C4-2B (cell line): ENCODE data around the gene KCTD13.

ENCODE experiments used
- H3K27ac ChIP-seq: fragments of 450-650 bp; 2 replicates; pipeline ENCODE4 v1.5.1; 2017
- ZFX ChIP-seq: fragments of 450-650 bp; IDR thresholded peaks from 2 replicates; pipeline ENCODE4 v1.6.1; 2017
- TF ChIP-seq, protein P1 (sequence below): fragments of 450-650 bp; conservative IDR thresholded peaks from 2 replicates; pipeline ENCODE4 v1.5.1; 2017; ENCODE audit warnings: mild to moderate bottlenecking

KCTD13 gene

DNA sequence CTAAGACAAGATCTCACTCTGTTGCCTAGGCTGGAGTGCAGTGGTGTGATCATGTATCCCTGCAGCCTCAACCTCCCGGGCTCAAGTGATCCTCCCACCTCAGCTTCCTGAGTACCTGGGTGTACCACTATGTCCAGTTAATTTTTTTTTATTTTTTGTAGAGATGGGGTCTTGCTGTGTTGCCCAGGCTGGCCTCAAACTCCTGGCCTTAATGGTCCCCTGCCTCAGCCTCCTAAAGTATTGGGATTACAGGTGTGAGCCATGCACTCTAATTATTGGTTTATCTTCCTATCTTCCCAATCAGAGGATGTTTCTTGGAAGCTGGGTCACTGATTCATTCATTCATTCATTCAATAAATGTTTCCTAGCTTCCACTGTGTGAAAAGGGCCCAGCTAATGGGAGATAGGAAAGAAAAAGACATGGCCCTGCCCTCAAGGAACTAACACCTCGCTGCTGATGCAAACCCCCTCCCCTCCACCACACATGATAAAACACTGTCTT, 17.3 kb downstream of the KCTD13 start:
- H3K27ac ChIP-seq = no peak overlapping the region
- TF ChIP-seq, protein P1, sequence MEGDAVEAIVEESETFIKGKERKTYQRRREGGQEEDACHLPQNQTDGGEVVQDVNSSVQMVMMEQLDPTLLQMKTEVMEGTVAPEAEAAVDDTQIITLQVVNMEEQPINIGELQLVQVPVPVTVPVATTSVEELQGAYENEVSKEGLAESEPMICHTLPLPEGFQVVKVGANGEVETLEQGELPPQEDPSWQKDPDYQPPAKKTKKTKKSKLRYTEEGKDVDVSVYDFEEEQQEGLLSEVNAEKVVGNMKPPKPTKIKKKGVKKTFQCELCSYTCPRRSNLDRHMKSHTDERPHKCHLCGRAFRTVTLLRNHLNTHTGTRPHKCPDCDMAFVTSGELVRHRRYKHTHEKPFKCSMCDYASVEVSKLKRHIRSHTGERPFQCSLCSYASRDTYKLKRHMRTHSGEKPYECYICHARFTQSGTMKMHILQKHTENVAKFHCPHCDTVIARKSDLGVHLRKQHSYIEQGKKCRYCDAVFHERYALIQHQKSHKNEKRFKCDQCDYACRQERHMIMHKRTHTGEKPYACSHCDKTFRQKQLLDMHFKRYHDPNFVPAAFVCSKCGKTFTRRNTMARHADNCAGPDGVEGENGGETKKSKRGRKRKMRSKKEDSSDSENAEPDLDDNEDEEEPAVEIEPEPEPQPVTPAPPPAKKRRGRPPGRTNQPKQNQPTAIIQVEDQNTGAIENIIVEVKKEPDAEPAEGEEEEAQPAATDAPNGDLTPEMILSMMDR = no peak
- TF ChIP-seq ZFX = no peak

DNA sequence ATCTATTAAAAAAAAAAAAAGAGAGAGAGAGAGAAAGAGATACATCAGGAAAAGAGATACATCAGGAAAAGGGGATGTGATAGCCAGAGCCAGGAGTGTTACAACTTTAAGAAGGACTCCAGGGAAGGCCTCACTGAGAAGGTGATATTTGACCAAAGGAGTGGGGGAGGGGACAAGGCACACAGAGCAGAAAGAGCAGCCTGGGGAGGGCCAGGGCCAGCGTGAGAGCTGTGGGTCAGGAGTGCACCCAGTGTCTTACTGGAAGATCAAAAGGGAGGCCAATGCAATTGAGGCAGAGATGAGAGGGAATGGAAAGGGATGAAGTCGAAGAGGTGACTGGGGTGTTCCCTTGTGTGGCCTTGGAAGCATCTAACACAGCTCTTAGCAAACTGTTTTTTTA, 18.1 kb downstream of the KCTD13 start:
- TF ChIP-seq ZFX = no peak
- TF ChIP-seq, protein P1 = no peak
- no peak overlapping the region for H3K27ac ChIP-seq

DNA sequence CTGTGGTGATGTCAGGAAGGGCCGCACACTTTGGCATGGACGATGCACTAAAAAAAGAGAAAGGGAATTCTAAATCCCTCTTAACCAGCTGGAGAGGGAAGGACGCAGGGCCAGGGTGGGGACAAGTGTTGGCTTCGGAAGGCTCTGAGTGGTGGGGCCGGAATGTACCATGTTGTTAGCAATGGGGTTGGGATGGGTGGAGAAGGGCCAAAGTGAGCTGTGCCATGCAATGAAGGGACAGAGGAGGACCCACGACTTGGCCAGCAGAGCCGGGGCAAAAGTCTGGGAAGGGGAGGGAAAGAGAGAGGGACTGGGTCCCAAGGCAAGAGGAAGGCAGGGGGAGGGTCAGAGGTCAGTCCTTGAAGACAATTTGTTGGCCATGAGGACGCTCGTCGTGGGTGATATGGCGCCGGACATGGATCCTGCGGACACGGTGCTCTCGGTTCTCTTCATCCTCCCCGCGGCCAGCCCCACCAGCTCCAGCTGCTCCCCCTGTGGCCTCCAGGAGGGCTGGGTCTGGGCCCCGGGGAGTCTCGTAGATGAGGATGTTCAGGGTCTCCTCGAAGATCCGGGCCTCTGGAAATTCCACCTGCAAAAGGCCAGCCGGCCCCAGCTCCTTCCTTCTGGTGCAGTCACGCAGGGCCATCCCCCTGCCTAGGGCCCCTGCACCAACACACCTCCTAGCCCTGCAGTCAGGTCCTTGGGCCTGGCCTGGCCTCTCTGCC, 19.3 kb downstream of the KCTD13 start:
- TF ChIP-seq ZFX = no peak
- TF ChIP-seq, protein P1 = no peak
- H3K27ac ChIP-seq = no peak overlapping the region

DNA sequence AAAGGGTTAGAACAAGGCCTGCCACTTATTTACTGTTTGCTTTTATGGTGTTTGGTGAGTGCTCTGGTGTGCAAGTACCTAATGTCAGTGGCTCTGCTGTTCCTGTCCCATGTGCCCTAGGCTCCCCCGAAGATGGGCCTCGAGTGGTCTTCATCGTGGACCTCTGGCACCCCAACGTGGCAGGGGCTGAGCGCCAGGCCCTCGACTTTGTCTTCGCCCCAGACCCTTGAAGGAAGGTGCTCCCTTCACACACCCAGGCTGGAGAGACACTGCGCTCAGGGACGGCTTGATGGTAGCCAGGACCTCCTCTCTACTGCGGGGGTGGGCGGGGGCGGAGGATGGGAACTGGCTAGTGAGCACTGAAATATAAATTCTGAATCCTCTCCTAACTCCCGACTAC, 20.4 kb downstream of the KCTD13 start:
- TF ChIP-seq ZFX = no peak
- TF ChIP-seq, protein P1 = no peak
- no peak overlapping the region for H3K27ac ChIP-seq

DNA sequence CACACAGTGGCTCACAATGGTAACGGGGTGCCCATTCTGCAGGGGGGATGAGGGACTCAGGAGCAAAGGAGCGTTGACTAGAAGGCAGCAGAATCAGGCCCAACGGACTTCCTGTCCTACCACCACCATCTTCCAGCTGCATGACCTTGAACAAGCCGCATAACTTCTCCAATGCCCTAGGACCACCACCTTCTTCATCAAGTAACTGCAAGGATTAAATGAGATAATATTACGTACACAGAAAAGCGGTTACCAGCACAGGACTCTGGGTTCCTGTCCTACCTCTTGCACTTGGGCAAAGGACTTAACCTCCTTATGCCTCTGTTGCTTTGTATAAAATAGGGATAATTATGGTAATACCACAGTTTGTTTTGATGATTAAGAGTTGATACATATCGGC, 21.1 kb downstream of the KCTD13 start:
- TF ChIP-seq ZFX = no peak
- TF ChIP-seq, protein P1 = no peak
- no peak overlapping the region for H3K27ac ChIP-seq

DNA sequence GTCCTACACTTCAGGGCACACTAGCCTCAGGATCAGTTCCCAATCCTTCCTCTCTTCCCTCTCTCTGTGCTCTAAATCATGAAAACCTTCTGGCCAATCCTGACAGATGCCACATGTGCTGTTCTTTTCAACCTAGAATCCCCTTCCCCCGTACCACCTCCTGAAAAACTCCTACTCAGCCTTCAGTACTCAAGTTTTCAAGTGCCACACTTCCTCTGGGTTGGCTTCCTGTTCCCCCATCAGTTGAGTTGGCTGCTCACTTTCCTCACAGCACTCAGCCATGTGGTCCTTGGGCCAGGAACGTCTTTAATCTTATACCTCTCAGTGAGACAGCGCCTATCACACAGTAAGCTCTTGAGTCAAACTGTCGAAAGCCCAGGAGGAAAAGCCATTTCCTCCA, 22.4 kb downstream of the KCTD13 start:
- no peak overlapping the region for H3K27ac ChIP-seq
- no peak for TF ChIP-seq ZFX
- TF ChIP-seq, protein P1 = no peak

DNA sequence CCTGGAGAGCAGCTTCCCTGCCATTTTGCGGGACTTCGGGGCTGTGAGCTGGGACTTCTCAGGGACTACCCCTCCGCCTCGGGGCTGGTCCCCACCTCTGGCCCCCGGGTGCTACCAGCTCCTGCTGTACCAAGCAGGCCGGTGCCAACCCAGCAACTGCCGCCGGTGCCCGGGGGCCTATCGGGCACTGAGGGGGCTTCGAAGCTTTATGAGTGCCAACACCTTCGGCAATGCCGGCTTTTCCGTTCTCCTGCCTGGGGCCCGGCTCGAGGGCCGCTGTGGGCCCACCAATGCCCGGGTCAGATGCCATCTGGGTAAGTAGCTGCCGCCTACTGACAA, 24.4 kb downstream of the KCTD13 start:
- TF ChIP-seq ZFX = no peak
- TF ChIP-seq, protein P1 = no peak
- peak overlapping the region; percentile 82 for H3K27ac ChIP-seq
